Stimulated activated effector memory CD8-positive, alpha-beta T cell treated with anti-CD3 and anti-CD28 coated beads, Interleukin-12 subunit alpha, Interleukin-12 subunit beta, amount 100 ng/mL, for 72 hours (primary cell): ENCODE data around the gene ISG15.
A peak's percentile ranks its signal among the peaks of the same experiment; 100 is the strongest.

Experiments used
- ATAC-seq: fragments of 150-1000 bp; cut with Tn5 transposase; 2 replicates; pipeline ENCODE4 v1.10.0; 2021
- DNase-seq, 2 donors: peaks; one replicate each; pipeline ENCODE4 v3.0.0; 2021 to 2022; ENCODE audit warnings: low spot score in 2 of 2
- H3K27ac Mint-ChIP-seq: one replicate; pipeline ENCODE4 v1.8.0; 2022; ENCODE audit warnings: mild to moderate bottlenecking, mixed read lengths
- H3K36me3 Mint-ChIP-seq: one replicate; pipeline ENCODE4 v1.8.0; 2022; ENCODE audit warnings: mild to moderate bottlenecking, mixed read lengths
- H3K4me1 Mint-ChIP-seq: one replicate; pipeline ENCODE4 v1.8.0; 2022; ENCODE audit warnings: mixed read lengths
- H3K4me3 Mint-ChIP-seq: one replicate; pipeline ENCODE4 v1.8.0; 2022; ENCODE audit warnings: mild to moderate bottlenecking, mixed read lengths
- H3K9me3 Mint-ChIP-seq: one replicate; pipeline ENCODE4 v1.8.0; 2022; ENCODE audit warnings: mixed read lengths

The ISG15 gene

GRCh38 chr1:1037366-1038327 is 24.4 kb downstream of the ISG15 start:
- ATAC-seq = no peak
- Mint-ChIP-seq H3K36me3 (peaks cover 7% of the 10 kb centered on the region), H3K27ac (no peak overlapping the region), H3K9me3 (no peaks in the 10 kb centered on the region), H3K4me3 (no peak overlapping the region), H3K4me1 (peaks cover 26% of the 10 kb centered on the region)
- DNase-seq = no peak

GRCh38 chr1:1038694-1039093 is 25.4 kb downstream of the ISG15 start:
- H3K4me3 Mint-ChIP-seq = peak overlapping the region; percentile 77
- H3K27ac Mint-ChIP-seq = no peak overlapping the region
- DNase-seq (no peak), ATAC-seq (peak; percentile 16)
- H3K36me3 Mint-ChIP-seq = peaks cover 7% of the 10 kb centered on the region
- no peaks in the 10 kb centered on the region for H3K9me3 Mint-ChIP-seq
- H3K4me1 Mint-ChIP-seq = peaks cover 30% of the 10 kb centered on the region

GRCh38 chr1:1039145-1039910 is 26.0 kb downstream of the ISG15 start:
- Mint-ChIP-seq H3K4me1 (peaks cover 30% of the 10 kb centered on the region), H3K36me3 (peaks cover 7% of the 10 kb centered on the region), H3K9me3 (no peaks in the 10 kb centered on the region), H3K27ac (peak overlapping the region; percentile 46), H3K4me3 (peak overlapping the region; percentile 77)
- ATAC-seq (peak; percentile 65), DNase-seq (no peak)

- Mint-ChIP-seq H3K36me3 (peaks cover 7% of the 10 kb centered on the region), H3K4me1 (peaks cover 30% of the 10 kb centered on the region), H3K9me3 (no peaks in the 10 kb centered on the region), H3K4me3 (peak overlapping the region; percentile 77), H3K27ac (peak overlapping the region; percentile 46)
- DNase-seq (peak; percentile 61 to 82), ATAC-seq (peak; percentile 80)
Observed at GRCh38 chr1:1040004-1040991, 27.0 kb downstream of the ISG15 start.

GRCh38 chr1:1041092-1041523 is 27.8 kb downstream of the ISG15 start:
- no peak overlapping the region for H3K27ac Mint-ChIP-seq
- DNase-seq (no peak), ATAC-seq (no peak)
- H3K4me3 Mint-ChIP-seq = no peak overlapping the region
- peaks cover 7% of the 10 kb centered on the region for H3K36me3 Mint-ChIP-seq
- peaks cover 25% of the 10 kb centered on the region for H3K4me1 Mint-ChIP-seq
- no peaks in the 10 kb centered on the region for H3K9me3 Mint-ChIP-seq

DNA sequence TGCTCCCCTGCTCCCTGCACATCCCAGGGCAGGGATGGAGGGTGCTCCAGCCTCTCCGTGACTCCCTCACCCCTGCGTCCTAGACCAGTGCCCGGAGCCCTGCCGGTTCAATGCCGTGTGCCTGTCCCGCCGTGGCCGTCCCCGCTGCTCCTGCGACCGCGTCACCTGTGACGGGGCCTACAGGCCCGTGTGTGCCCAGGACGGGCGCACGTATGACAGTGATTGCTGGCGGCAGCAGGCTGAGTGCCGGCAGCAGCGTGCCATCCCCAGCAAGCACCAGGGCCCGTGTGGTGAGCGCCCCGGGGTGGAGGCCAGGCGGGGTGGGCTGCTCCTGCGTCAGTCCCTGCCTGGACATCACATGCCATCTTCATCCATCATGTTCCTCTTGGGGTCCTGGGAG is 28.6 kb downstream of the ISG15 start:
- no peak for ATAC-seq
- Mint-ChIP-seq H3K9me3 (no peaks in the 10 kb centered on the region), H3K36me3 (peaks cover 8% of the 10 kb centered on the region), H3K4me3 (no peak overlapping the region), H3K27ac (no peak overlapping the region), H3K4me1 (peaks cover 24% of the 10 kb centered on the region)
- DNase-seq = no peak

GRCh38 chr1:1042835-1043234 is 29.5 kb downstream of the ISG15 start:
- Mint-ChIP-seq H3K4me1 (peaks cover 24% of the 10 kb centered on the region), H3K4me3 (peak overlapping the region; percentile 41), H3K27ac (peak overlapping the region; percentile 40), H3K9me3 (no peaks in the 10 kb centered on the region), H3K36me3 (peaks cover 14% of the 10 kb centered on the region)
- DNase-seq = no peak
- ATAC-seq = no peak

DNA sequence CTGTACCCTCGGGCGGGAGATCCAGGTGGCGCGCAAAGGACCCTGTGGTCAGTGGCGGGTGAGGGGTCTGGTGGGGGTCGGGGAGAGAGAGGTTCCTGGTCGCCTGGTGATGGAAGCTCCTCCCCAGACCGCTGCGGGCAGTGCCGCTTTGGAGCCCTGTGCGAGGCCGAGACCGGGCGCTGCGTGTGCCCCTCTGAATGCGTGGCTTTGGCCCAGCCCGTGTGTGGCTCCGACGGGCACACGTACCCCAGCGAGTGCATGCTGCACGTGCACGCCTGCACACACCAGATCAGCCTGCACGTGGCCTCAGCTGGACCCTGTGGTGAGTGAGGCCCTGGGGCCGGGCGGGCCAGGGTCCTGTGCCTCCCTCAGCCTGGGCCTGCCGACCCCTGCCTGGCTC is 30.1 kb downstream of the ISG15 start:
- H3K36me3 Mint-ChIP-seq = peaks cover 10% of the 10 kb centered on the region
- H3K4me1 Mint-ChIP-seq = peaks cover 22% of the 10 kb centered on the region
- H3K27ac Mint-ChIP-seq = no peak overlapping the region
- ATAC-seq (no peak), DNase-seq (no peak)
- no peaks in the 10 kb centered on the region for H3K9me3 Mint-ChIP-seq
- H3K4me3 Mint-ChIP-seq = peak overlapping the region; percentile 41

DNA sequence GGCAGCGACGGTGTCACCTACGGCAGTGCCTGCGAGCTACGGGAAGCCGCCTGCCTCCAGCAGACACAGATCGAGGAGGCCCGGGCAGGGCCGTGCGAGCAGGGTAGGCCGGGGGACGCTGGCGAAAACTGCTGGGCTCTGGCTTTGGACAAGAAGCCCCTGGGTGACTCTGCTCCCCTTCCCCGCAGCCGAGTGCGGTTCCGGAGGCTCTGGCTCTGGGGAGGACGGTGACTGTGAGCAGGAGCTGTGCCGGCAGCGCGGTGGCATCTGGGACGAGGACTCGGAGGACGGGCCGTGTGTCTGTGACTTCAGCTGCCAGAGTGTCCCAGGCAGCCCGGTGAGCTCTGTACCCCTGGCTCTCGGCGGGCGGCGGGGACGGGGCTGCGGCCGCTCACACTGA is 30.6 kb downstream of the ISG15 start:
- Mint-ChIP-seq H3K27ac (no peak overlapping the region), H3K4me1 (peaks cover 17% of the 10 kb centered on the region), H3K9me3 (no peaks in the 10 kb centered on the region), H3K36me3 (peaks cover 6% of the 10 kb centered on the region), H3K4me3 (no peak overlapping the region)
- no peak for ATAC-seq
- no peak for DNase-seq

GRCh38 chr1:1044455-1045078 is 31.3 kb downstream of the ISG15 start:
- no peak for ATAC-seq
- no peak for DNase-seq
- no peak overlapping the region for H3K4me3 Mint-ChIP-seq
- H3K4me1 Mint-ChIP-seq = peaks cover 10% of the 10 kb centered on the region
- H3K9me3 Mint-ChIP-seq = no peaks in the 10 kb centered on the region
- no peak overlapping the region for H3K27ac Mint-ChIP-seq
- peaks cover 6% of the 10 kb centered on the region for H3K36me3 Mint-ChIP-seq

DNA sequence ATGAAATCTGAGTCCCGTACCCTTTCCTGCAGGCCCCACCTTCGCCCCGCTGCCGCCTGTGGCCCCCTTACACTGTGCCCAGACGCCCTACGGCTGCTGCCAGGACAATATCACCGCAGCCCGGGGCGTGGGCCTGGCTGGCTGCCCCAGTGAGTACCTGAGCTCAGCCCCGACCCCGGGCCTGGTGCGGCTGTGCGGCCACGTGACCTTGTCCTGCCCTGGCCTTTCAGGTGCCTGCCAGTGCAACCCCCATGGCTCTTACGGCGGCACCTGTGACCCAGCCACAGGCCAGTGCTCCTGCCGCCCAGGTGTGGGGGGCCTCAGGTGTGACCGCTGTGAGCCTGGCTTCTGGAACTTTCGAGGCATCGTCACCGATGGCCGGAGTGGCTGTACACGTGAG is 31.8 kb downstream of the ISG15 start:
- H3K27ac Mint-ChIP-seq = no peak overlapping the region
- ATAC-seq = no peak

DNA sequence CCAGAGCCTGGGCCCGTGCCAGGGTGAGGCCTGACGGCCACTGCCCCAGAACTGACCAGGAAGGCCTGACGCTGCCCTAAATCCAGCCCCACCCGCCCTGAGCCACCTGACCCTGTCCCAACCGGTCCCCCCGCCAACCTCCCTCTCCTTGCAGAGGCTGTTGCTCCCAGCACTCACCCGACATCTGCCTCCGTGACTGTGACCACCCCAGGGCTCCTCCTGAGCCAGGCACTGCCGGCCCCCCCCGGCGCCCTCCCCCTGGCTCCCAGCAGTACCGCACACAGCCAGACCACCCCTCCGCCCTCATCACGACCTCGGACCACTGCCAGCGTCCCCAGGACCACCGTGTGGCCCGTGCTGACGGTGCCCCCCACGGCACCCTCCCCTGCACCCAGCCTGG is 32.9 kb downstream of the ISG15 start:
- H3K4me3 Mint-ChIP-seq = no peak overlapping the region
- peaks cover 6% of the 10 kb centered on the region for H3K36me3 Mint-ChIP-seq
- no peak for ATAC-seq
- peaks cover 5% of the 10 kb centered on the region for H3K4me1 Mint-ChIP-seq
- DNase-seq = no peak
- no peak overlapping the region for H3K27ac Mint-ChIP-seq
- no peaks in the 10 kb centered on the region for H3K9me3 Mint-ChIP-seq

More for the DNA sequence above, 31.8 kb downstream of the ISG15 start:
- Mint-ChIP-seq H3K4me3 (no peak overlapping the region), H3K36me3 (peaks cover 6% of the 10 kb centered on the region), H3K4me1 (peaks cover 5% of the 10 kb centered on the region), H3K9me3 (no peaks in the 10 kb centered on the region)
- no peak for DNase-seq

DNA sequence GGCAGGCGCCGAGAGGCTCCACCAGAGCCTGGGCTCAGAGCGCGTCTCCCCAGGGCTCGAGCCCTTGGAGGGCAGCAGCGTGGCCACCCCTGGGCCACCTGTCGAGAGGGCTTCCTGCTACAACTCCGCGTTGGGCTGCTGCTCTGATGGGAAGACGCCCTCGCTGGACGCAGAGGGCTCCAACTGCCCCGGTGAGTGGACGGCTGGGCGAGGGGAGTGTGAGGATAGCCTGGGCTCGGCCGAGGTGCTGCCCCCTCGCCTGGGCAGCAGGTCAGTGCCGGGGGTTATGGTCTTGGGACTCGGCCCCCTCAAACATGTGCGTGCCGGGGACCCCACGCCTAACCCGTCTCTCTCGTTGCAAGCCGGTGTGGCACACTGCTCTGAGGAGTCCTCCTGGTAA is 33.5 kb downstream of the ISG15 start:
- H3K27ac Mint-ChIP-seq = no peak overlapping the region
- no peak overlapping the region for H3K4me3 Mint-ChIP-seq
- H3K4me1 Mint-ChIP-seq = peaks cover 5% of the 10 kb centered on the region
- peaks cover 6% of the 10 kb centered on the region for H3K36me3 Mint-ChIP-seq
- DNase-seq (no peak), ATAC-seq (no peak)
- H3K9me3 Mint-ChIP-seq = no peaks in the 10 kb centered on the region

GRCh38 chr1:1047407-1047806 is 34.1 kb downstream of the ISG15 start:
- Mint-ChIP-seq H3K4me1 (peaks cover 5% of the 10 kb centered on the region), H3K36me3 (peaks cover 6% of the 10 kb centered on the region), H3K4me3 (no peak overlapping the region), H3K9me3 (no peaks in the 10 kb centered on the region), H3K27ac (no peak overlapping the region)
- no peak for DNase-seq
- no peak for ATAC-seq
